Pancreas (tissue), 10 donors: ENCODE results near the gene AGBL1. TPM values are rescaled to one million over a fixed set of nuclear protein-coding genes. Genes with fewer than 3 reads are reported as not detected.
"Not testable (repeated sequence)": the region's sequence is repeated elsewhere in the genome, so short reads cannot be mapped to it uniquely, and the experiment has no call there.

Experiments
- ATAC-seq, 4 donors: fragments of 200-7000 bp; cut with Tn5 transposase; one replicate each; pipeline versions ENCODE4 v1.8.0 to v1.9.1; 2020; ENCODE audit warnings: mild to moderate bottlenecking in 4 of 4, moderate library complexity in 4 of 4
- DNase-seq, 6 donors: peaks; one replicate each; pipeline ENCODE4 v3.0.0-alpha.2; 2020
- FAIRE-seq: peaks from 2 replicates; lab custom pipeline; 2012; peaks lifted over from hg19 to GRCh38; lab: Jason Lieb, UNC
- H3K27ac ChIP-seq, 4 donors: fragments of 200-600 bp; sonication (generic); 1 replicate in 3 of 4; 2 replicates in 1 of 4; pipeline versions ENCODE4 v1.5.0 to v1.8.0; 2020
- H3K27me3 ChIP-seq, 4 donors: fragments of 200-600 bp; one replicate each; pipeline ENCODE4 v1.8.0; 2021
- H3K36me3 ChIP-seq, 3 donors: fragments of 200-600 bp; sonication (generic) in 1 of 3; one replicate each; pipeline versions ENCODE4 v1.5.0 to v1.8.0; 2020 to 2021
- H3K4me1 ChIP-seq, 3 donors: fragments of 200-600 bp; one replicate each; pipeline ENCODE4 v1.8.0; 2021
- H3K4me3 ChIP-seq, 4 donors: fragments of 200-600 bp; sonication (generic) in 2 of 4; one replicate each; pipeline versions ENCODE4 v1.5.0 to v1.8.0; 2020 to 2021
- H3K9me3 ChIP-seq, 4 donors: fragments of 200-600 bp; one replicate each; pipeline ENCODE4 v1.8.0; 2021
- WGBS, 2 donors: extraction: QIAGEN DNeasy Blood & Tissue Kit; methylation state at CpG; one replicate each; pipeline ENCODE4 v1.1.7; 2013; 5-methylcytosine and 5-hydroxymethylcytosine counted together
- intact Hi-C, 3 donors: fragments of 100-400 bp; cut with DNase I; formaldehyde crosslinking; loops; one replicate each; pipeline versions ENCODE4 v1.11.1 to v1.14.2; 2022
- polyA plus RNA-seq, 2 donors: library from polyadenylated mRNA; stranded (reverse); fragments of 200-250 nt; gene quantifications; one replicate each; pipeline ENCODE4 v1.2.3, GENCODE V29; 2013
- total RNA-seq, 6 donors: library from RNA; stranded (reverse); fragmentation: NEBNext Ultra II Directional in 4 of 6; extraction: Animal tissue kit (Norgen Biotek cat#: 25700) in 4 of 6; gene quantifications; one replicate each; pipeline versions ENCODE4 v1.2.1 to v1.2.4, GENCODE V29; 2021 to 2023
- TF ChIP-seq, protein P1 (sequence below), 4 donors: fragments of 200-600 bp; sonication (generic) in 3 of 4; IDR thresholded peaks; one replicate each; pipeline versions ENCODE4 v1.5.0 to v1.8.0; 2021; ENCODE audit warnings: antibody characterized with exemption in 4 of 4
- donor health status: healthy with polysubstance abuse.
- donor health status: DM: no; HTN: no; CAD: no; lungs with moderate emphysema.
- donor health status: DM: no; HTN: no; CAD: no.
- donor health status: control.
- donor health status: control.
- donor health status: Bipolar disorder and iron deficiency.
- donor health status: DM: yes; HTN: yes; CAD: no.
- donor health status: DM: no; HTN: no; CAD: no.
- donor health status: DM: no; HTN: no; CAD: no.
- donor health status: DM: yes; HTN: yes; CAD: no.

AGBL1 gene
- total and polyA plus RNA-seq, 8 donors: under 0.01 to 0.06 (median 0.05) TPM; not detected in 5

DNA sequence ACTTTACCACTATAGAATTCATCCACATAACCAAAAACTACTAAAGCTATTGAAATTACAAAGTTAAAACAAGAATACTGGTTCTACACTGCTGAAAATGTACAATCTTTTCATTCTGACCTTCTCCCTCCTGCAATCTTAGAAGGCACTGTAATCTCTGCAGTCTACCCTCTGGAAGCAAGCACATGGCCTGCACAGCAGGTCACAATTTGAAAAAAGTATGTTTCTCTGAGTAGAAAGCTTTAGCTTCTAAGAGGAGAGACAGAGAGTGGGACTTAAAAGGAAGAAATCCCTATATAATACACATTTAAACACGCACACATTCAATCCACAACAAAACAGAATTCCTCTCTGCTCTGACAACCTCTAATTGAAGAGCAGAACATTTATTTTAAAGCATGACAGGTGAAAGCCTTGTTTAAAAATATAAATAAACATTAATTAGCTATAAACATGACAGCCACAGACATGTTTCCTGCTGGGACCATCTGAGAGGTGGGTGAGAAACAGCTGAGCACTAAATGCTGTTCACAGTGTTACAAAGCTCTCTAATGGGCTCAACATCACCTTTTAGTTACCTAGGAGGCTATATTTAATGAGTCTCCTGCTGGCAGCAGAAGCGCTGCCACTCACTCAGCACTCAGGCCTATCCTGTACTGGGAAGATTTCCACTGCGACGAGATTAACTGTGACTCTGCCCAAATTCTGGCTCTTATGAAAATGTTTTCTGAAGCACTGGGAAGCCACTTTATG is 447.4 kb downstream of the AGBL1 start:
- Histone ChIP-seq H3K27ac (no peak overlapping the region), H3K9me3 (no peaks in the 10 kb centered on the region), H3K36me3 (no peaks in the 10 kb centered on the region), H3K27me3 (no peaks in the 10 kb centered on the region), H3K4me1 (no peaks in the 10 kb centered on the region), H3K4me3 (no peak overlapping the region)
- FAIRE-seq (no peak), ATAC-seq (no peak), DNase-seq (no peak)
- intact Hi-C loops: no loop called here
- WGBS, 2 donors: 63 to 73% methylated on average over 4 of the region's 4 CpGs
- TF ChIP-seq, protein P1, sequence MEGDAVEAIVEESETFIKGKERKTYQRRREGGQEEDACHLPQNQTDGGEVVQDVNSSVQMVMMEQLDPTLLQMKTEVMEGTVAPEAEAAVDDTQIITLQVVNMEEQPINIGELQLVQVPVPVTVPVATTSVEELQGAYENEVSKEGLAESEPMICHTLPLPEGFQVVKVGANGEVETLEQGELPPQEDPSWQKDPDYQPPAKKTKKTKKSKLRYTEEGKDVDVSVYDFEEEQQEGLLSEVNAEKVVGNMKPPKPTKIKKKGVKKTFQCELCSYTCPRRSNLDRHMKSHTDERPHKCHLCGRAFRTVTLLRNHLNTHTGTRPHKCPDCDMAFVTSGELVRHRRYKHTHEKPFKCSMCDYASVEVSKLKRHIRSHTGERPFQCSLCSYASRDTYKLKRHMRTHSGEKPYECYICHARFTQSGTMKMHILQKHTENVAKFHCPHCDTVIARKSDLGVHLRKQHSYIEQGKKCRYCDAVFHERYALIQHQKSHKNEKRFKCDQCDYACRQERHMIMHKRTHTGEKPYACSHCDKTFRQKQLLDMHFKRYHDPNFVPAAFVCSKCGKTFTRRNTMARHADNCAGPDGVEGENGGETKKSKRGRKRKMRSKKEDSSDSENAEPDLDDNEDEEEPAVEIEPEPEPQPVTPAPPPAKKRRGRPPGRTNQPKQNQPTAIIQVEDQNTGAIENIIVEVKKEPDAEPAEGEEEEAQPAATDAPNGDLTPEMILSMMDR (IDR thresholded peaks at IDR 0.05): no peak

DNA sequence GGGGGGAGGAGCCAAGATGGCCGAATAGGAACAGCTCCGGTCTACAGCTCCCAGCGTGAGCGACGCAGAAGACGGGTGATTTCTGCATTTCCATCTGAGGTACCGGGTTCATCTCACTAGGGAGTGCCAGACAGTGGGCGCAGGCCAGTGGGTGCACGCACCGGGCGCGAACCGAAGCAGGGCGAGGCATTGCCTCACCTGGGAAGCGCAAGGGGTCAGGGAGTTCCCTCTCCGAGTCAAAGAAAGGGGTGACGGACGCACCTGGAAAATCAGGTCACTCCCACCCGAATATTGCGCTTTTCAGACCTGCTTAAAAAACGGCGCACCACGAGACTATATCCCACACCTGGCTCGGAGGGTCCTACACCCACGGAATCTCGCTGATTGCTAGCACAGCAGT is 448.4 kb downstream of the AGBL1 start:
- FAIRE-seq, H3K27ac ChIP-seq, H3K36me3 ChIP-seq, H3K4me3 ChIP-seq, H3K9me3 ChIP-seq, ATAC-seq, H3K27me3 ChIP-seq, intact Hi-C loops, H3K4me1 ChIP-seq: not testable (repeated sequence)
- 81 to 91% methylated on average over 18 to 26 of the region's 26 CpGs for WGBS, 2 donors
- peak in 1 of 6 donors; percentile 18 for DNase-seq

DNA sequence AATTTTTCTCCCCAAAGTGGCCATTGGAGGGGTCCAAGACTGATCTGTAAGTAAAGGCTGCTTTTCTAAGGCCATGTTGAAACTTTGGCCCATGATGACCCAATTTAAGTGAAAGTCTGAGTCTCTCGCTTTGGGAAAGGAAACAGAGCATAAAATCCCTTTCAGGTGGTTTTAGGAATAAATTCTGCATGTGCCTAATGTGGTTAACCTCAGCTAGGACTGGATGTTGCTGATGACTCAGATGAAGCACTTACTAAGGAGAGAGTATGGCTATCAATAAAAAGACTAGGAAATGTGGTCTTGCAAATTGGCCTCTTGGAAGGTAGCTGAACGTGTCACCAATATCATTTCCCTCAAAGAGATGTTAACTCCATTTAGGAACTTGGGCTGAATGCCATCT is 458.5 kb downstream of the AGBL1 start:
- Histone ChIP-seq H3K4me1 (no peaks in the 10 kb centered on the region), H3K4me3 (no peak overlapping the region), H3K27ac (no peak overlapping the region), H3K36me3 (no peaks in the 10 kb centered on the region), H3K9me3 (no peaks in the 10 kb centered on the region), H3K27me3 (no peaks in the 10 kb centered on the region)
- no peak for ATAC-seq
- FAIRE-seq: no peak
- 48 to 57% methylated on average over 2 of the region's 2 CpGs for WGBS, 2 donors
- intact Hi-C loops: no loop called here
- DNase-seq: no peak
- TF ChIP-seq, protein P1 (IDR thresholded peaks at IDR 0.05): no peak

DNA sequence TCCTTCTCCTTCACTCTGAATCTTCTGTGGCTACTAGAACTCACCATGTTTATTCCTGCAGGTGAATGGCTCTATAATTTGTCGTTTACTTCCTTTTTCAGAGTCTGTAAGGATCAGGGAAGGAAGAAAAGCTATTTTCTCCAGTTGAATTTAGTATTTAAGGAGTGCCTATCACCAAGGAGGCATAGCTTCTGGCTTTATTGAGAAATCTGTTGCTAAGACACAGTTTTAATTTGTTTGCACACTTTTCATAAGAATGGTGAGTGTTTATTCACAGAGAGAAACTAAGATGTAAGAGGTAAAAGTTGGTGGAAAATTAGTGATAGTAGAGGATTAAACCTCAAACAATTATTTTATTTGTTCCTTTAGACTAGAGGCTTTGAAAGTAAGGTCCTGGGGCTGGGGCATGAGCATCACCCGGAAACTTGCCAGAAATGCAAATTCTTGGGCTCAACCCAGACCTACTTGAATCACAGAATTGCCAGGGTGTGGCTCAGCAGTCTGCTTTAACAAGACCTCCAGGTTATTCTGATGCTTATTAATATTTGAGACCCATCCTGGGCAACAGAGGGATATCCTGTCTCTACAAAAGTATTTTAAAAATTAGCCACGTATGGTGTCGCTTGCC is 461.3 kb downstream of the AGBL1 start:
- no peaks in the 10 kb centered on the region for H3K27me3 ChIP-seq
- H3K9me3 ChIP-seq: no peaks in the 10 kb centered on the region
- FAIRE-seq: no peak
- no peaks in the 10 kb centered on the region for H3K36me3 ChIP-seq
- 50 to 59% methylated on average over 4 of the region's 4 CpGs for WGBS, 2 donors
- H3K4me1 ChIP-seq: no peaks in the 10 kb centered on the region
- intact Hi-C loops: no loop called here
- TF ChIP-seq, protein P1 (IDR thresholded peaks at IDR 0.05): no peak
- H3K27ac ChIP-seq: no peak overlapping the region
- no peak for DNase-seq
- no peak for ATAC-seq
- no peak overlapping the region for H3K4me3 ChIP-seq

DNA sequence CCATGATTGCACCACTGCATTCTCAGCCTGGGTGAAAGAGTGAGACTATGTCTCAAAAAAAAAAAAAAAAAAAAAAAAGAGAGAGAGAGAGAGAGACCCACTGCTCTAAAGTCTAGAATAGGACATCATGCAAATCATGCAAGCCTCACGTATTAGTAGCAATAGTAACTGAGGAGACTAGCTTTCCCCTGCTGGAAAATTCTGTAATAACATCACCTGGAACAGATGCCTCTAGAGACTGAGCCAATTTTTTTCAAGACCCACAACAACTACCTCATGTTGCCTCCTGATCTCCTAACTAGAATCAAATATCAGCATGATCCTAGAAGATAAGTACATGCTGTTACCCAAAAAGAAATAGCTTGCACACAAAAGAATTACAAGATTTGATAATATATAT is 461.9 kb downstream of the AGBL1 start:
- H3K36me3 ChIP-seq: no peaks in the 10 kb centered on the region
- no peaks in the 10 kb centered on the region for H3K9me3 ChIP-seq
- H3K4me3 ChIP-seq: no peak overlapping the region
- no peak overlapping the region for H3K27ac ChIP-seq
- no peak for FAIRE-seq
- WGBS, 2 donors: 24 to 52% methylated on average over 1 of the region's 1 CpG
- ATAC-seq: no peak
- intact Hi-C loops: no loop called here
- no peaks in the 10 kb centered on the region for H3K27me3 ChIP-seq
- TF ChIP-seq, protein P1 (IDR thresholded peaks at IDR 0.05): no peak
- no peaks in the 10 kb centered on the region for H3K4me1 ChIP-seq
- no peak for DNase-seq
